GM13977 (cell line): ENCODE data around the gene HEPHL1.

Experiments used
- DNase-seq: peaks from one replicate; pipeline ENCODE4 v3.0.0; 2012; ENCODE audit warnings: low spot score
- CTCF ChIP-seq: IDR thresholded peaks from 2 replicates; pipeline ENCODE4 v1.5.1; 2012; ENCODE audit warnings: mild to moderate bottlenecking, control low read depth; ENCODE audit not compliant: insufficient read depth; ENCODE audit errors: extremely low read depth, missing control alignments
- in situ Hi-C: fragments of 300-500 bp; cut with MboI; formaldehyde crosslinking; loops from one replicate; pipeline ENCODE4 v1.12.0; 2022; ENCODE audit warnings: low sequenced_read_pairs, low pct_unique_long_range_greater_than_20kb, mixed read lengths, inconsistent platforms; ENCODE audit not compliant: unreplicated experiment

Gene HEPHL1

GRCh38 chr11:93984936-93985335 lies 36.2 kb upstream of the HEPHL1 start:
- no peak for TF ChIP-seq CTCF
- no peak for DNase-seq
- in situ Hi-C loops: no loop called here

GRCh38 chr11:93986716-93987115 lies 34.4 kb upstream of the HEPHL1 start:
- TF ChIP-seq CTCF: no peak
- in situ Hi-C loops: no loop called here
- DNase-seq: no peak

- no peak for TF ChIP-seq CTCF
- in situ Hi-C loops: no loop called here
- no peak for DNase-seq
These were observed 32.7 kb upstream of the HEPHL1 start for GRCh38 chr11:93988455-93988854.

GRCh38 chr11:93988912-93989311 lies 32.2 kb upstream of the HEPHL1 start:
- TF ChIP-seq CTCF: no peak
- no peak for DNase-seq
- in situ Hi-C loops: no loop called here

GRCh38 chr11:93993747-93994146 lies 27.4 kb upstream of the HEPHL1 start:
- in situ Hi-C loops: no loop called here
- no peak for DNase-seq
- TF ChIP-seq CTCF: no peak

GRCh38 chr11:93997741-93998140 lies 23.4 kb upstream of the HEPHL1 start:
- TF ChIP-seq CTCF: no peak
- in situ Hi-C loops: no loop called here

GRCh38 chr11:94000659-94001058 lies 20.5 kb upstream of the HEPHL1 start:
- TF ChIP-seq CTCF: no peak
- in situ Hi-C loops: no loop called here

More at GRCh38 chr11:93997741-93998140, 23.4 kb upstream of the HEPHL1 start:
- no peak for DNase-seq

More at GRCh38 chr11:94000659-94001058, 20.5 kb upstream of the HEPHL1 start:
- no peak for DNase-seq
